Stimulated activated CD4-positive, alpha-beta T cell treated with anti-CD3 and anti-CD28 coated beads, Interleukin-12 subunit alpha, Interleukin-12 subunit beta, amount 100 ng/mL, for 48 hours (primary cell): ENCODE measurements around the gene FADS3.

Experiments used
- DNase-seq, 3 donors: peaks; one replicate each; pipeline ENCODE4 v3.0.0-alpha.2; 2020; ENCODE audit warnings: low read depth in 2 of 3, low spot score in 1 of 3

FADS3 gene

GRCh38 chr11:61839742-61840141 lies 51.6 kb downstream of the FADS3 start:
- no peak for DNase-seq

- DNase-seq: no peak
These were observed 52.4 kb downstream of the FADS3 start for GRCh38 chr11:61838921-61839320.

- no peak for DNase-seq
These were observed 52.8 kb downstream of the FADS3 start for GRCh38 chr11:61838501-61838900.

GRCh38 chr11:61837411-61838005 lies 53.8 kb downstream of the FADS3 start:
- no peak for DNase-seq

GRCh38 chr11:61836193-61836592 lies 55.2 kb downstream of the FADS3 start:
- no peak for DNase-seq

GRCh38 chr11:61834278-61835048 lies 56.9 kb downstream of the FADS3 start:
- DNase-seq: peak in 1 of 3 donors; percentile 41

GRCh38 chr11:61833926-61834277 lies 57.4 kb downstream of the FADS3 start:
- no peak for DNase-seq

- no peak for DNase-seq
These were observed 57.9 kb downstream of the FADS3 start for GRCh38 chr11:61833471-61833870.

- DNase-seq: no peak
These were observed 58.6 kb downstream of the FADS3 start for GRCh38 chr11:61832754-61833153.

- no peak for DNase-seq
These were observed 59.1 kb downstream of the FADS3 start for GRCh38 chr11:61832207-61832606.

GRCh38 chr11:61830237-61831105 lies 60.9 kb downstream of the FADS3 start:
- no peak for DNase-seq

- no peak for DNase-seq
These were observed 61.5 kb downstream of the FADS3 start for GRCh38 chr11:61829806-61830205.

- peak in 2 of 3 donors; percentile 17 for DNase-seq
These were observed 62.5 kb downstream of the FADS3 start for GRCh38 chr11:61828629-61829407.

- DNase-seq: no peak
These were observed 63.0 kb downstream of the FADS3 start for GRCh38 chr11:61828379-61828628.

GRCh38 chr11:61827571-61828378 lies 63.6 kb downstream of the FADS3 start, which contains the start of gene FADS2:
Gene FADS2, plus strand, starts transcription at chr11:61828300. Its CDS starts 91 bp downstream, at chr11:61828391.
- DNase-seq: peak; percentile 60 to 68 (median 66)

- no peak for DNase-seq
These were observed 64.3 kb downstream of the FADS3 start for GRCh38 chr11:61826930-61827570.
